ENCODE results near the gene NPAS4.
"Not testable (repeated sequence)": the region's sequence is repeated elsewhere in the genome, so short reads cannot be mapped to it uniquely, and the experiment has no call there.

DNA sequence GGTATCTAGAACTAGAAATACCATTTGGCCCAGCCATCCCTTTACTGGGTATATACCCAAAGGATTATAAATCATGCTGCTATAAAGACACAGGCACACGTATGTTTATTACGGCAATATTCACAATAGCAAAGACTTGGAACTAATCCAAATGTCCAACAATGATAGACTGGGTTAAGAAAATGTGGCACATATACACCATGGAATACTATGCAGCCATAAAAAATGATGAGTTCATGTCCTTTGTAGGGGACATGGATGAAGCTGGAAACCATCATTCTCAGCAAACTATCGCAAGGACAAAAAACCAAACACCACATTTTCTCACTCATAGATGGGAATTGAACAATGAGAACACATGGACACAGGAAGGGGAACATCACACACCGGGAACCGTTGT is 43.3 kb downstream of the NPAS4 start:
- TF ChIP-seq, protein P1, sequence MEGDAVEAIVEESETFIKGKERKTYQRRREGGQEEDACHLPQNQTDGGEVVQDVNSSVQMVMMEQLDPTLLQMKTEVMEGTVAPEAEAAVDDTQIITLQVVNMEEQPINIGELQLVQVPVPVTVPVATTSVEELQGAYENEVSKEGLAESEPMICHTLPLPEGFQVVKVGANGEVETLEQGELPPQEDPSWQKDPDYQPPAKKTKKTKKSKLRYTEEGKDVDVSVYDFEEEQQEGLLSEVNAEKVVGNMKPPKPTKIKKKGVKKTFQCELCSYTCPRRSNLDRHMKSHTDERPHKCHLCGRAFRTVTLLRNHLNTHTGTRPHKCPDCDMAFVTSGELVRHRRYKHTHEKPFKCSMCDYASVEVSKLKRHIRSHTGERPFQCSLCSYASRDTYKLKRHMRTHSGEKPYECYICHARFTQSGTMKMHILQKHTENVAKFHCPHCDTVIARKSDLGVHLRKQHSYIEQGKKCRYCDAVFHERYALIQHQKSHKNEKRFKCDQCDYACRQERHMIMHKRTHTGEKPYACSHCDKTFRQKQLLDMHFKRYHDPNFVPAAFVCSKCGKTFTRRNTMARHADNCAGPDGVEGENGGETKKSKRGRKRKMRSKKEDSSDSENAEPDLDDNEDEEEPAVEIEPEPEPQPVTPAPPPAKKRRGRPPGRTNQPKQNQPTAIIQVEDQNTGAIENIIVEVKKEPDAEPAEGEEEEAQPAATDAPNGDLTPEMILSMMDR (conservative IDR thresholded peaks at IDR 0.05; ENCODE audit: low read length), result not testable (repeated sequence)
- not testable (repeated sequence) for TF ChIP-seq EZH2phosphoT487 (IDR thresholded peaks at IDR 0.05; ENCODE audit: borderline replicate concordance)
